Peyer's patch (tissue), 4 donors: Measurements from ENCODE around the gene TGM6.

Experiments
- POLR2A ChIP-seq, 2 donors: fragments of 450-650 bp; IDR thresholded peaks; one replicate each; pipeline ENCODE4 v1.5.1; 2017; ENCODE audit warnings: antibody characterized with exemption in 2 of 2, mild to moderate bottlenecking in 2 of 2, moderate library complexity in 2 of 2
- TF ChIP-seq, protein P1 (sequence below), 6 experiments: fragments of 450-650 bp in 4 of 6; fragments of 200-600 bp in 2 of 6; sonication (generic) in 1 of 6; IDR thresholded peaks; one replicate each; pipeline ENCODE4 v1.5.1; 2017 to 2019; ENCODE audit warnings: antibody characterized with exemption in 6 of 6, mild to moderate bottlenecking in 3 of 6, moderate library complexity in 1 of 6

DNA sequence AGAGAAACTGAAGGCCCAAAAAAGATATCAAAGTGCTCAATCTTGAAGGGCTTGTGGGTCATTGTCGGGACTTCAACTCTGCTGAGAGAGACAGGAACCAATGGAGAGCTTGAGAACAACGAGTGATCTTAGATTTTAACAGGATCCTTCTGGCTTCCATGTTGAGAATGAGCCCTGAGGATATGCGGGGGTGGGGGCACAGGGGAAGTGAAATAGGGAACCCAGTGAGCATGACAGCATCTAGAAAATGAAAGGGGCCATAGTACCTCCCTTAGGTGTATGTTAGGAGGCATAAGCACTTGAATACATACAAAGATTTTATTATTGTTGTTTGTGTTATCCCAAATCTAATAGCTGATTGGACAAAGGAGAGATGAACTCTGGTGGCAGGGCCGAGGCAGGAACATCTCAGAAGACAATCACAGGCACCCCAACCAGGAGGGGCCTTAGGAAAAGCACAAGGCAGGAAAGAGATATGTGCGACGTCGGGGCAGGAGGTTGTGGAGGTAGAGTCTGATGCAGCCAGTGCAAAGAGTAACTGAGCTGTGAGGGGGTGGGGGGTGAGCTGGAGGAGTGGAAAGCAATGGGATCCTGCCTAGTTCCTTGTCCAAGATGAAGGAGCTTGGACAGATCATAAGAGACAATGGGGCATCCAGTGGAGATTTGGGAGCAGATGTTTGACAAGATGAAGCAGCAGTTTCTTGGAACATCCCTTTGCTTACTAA, 10.4 kb downstream of the TGM6 start:
- TF ChIP-seq, protein P1, sequence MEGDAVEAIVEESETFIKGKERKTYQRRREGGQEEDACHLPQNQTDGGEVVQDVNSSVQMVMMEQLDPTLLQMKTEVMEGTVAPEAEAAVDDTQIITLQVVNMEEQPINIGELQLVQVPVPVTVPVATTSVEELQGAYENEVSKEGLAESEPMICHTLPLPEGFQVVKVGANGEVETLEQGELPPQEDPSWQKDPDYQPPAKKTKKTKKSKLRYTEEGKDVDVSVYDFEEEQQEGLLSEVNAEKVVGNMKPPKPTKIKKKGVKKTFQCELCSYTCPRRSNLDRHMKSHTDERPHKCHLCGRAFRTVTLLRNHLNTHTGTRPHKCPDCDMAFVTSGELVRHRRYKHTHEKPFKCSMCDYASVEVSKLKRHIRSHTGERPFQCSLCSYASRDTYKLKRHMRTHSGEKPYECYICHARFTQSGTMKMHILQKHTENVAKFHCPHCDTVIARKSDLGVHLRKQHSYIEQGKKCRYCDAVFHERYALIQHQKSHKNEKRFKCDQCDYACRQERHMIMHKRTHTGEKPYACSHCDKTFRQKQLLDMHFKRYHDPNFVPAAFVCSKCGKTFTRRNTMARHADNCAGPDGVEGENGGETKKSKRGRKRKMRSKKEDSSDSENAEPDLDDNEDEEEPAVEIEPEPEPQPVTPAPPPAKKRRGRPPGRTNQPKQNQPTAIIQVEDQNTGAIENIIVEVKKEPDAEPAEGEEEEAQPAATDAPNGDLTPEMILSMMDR (IDR thresholded peaks at IDR 0.05) = no peak
- TF ChIP-seq POLR2A (IDR thresholded peaks at IDR 0.05) = no peak
